HepG2 (cell line): Measurements from ENCODE around the gene C19orf47.

Source experiments
- ATAD3A ChIP-seq: sonication (generic); formaldehyde crosslinking; IDR thresholded peaks from 2 replicates; pipeline ENCODE4 v1.4.0; 2020; ENCODE audit warnings: missing genetic modification reagents
- EP300 ChIP-seq, 3 experiments: sonication (generic) in 1 of 3; formaldehyde crosslinking in 1 of 3; IDR thresholded peaks; 2 replicates each; pipeline versions ENCODE4 v1.5.1 to v1.6.1; 2011 to 2020; ENCODE audit warnings: low read depth in 2 of 3, low read length in 2 of 3, borderline replicate concordance in 1 of 3, improper control_type of control experiment in 1 of 3, mild to moderate bottlenecking in 1 of 3, missing genetic modification reagents in 1 of 3, moderate library complexity in 1 of 3
- KMT2B ChIP-seq: IDR thresholded peaks from 2 replicates; pipeline ENCODE4 v1.6.1; 2016; ENCODE audit warnings: missing genetic modification reagents, missing compliant biosample characterization
- RARA ChIP-seq: IDR thresholded peaks from 2 replicates; pipeline ENCODE4 v1.6.1; 2016; ENCODE audit warnings: missing genetic modification reagents, missing compliant biosample characterization
- RXRA ChIP-seq: sonication (generic); formaldehyde crosslinking; IDR thresholded peaks from 2 replicates; pipeline ENCODE4 v1.5.1; 2020; ENCODE audit warnings: missing genetic modification reagents
- THYN1 ChIP-seq: sonication (generic); formaldehyde crosslinking; IDR thresholded peaks from 2 replicates; pipeline ENCODE4 v1.8.1; 2023; ENCODE audit warnings: low read depth, mild to moderate bottlenecking, moderate library complexity, missing genetic modification reagents, borderline replicate concordance
- ZNF274 ChIP-seq: sonication (generic); formaldehyde crosslinking; IDR thresholded peaks from 2 replicates; pipeline ENCODE4 v1.5.1; 2020; ENCODE audit warnings: mild to moderate bottlenecking, missing genetic modification reagents
- ZNF431 ChIP-seq: sonication (generic); formaldehyde crosslinking; IDR thresholded peaks from 2 replicates; pipeline ENCODE4 v1.9.0; 2022; ENCODE audit warnings: missing genetic modification reagents, low read depth, mild to moderate bottlenecking, borderline replicate concordance
- TF ChIP-seq, protein P1 (sequence below): sonication (generic); formaldehyde crosslinking; IDR thresholded peaks from 2 replicates; pipeline ENCODE4 v1.5.0; 2020; ENCODE audit warnings: mild to moderate bottlenecking, missing genetic modification reagents, moderate library complexity
- TF ChIP-seq, protein P2 (sequence below): sonication (generic); formaldehyde crosslinking; IDR thresholded peaks from 2 replicates; pipeline ENCODE4 v1.5.0; 2020; ENCODE audit warnings: missing genetic modification reagents
- TF ChIP-seq, protein P3 (sequence below): sonication (generic); formaldehyde crosslinking; IDR thresholded peaks from 2 replicates; pipeline ENCODE4 v1.5.1; 2020; ENCODE audit warnings: missing genetic modification reagents, mild to moderate bottlenecking, borderline replicate concordance
- TF ChIP-seq, protein P4 (sequence below): sonication (generic); formaldehyde crosslinking; IDR thresholded peaks from 2 replicates; pipeline ENCODE4 v1.8.1; 2022; ENCODE audit warnings: mild to moderate bottlenecking, missing genetic modification reagents
- TF ChIP-seq, protein P5 (sequence below): IDR thresholded peaks from 2 replicates; pipeline ENCODE4 v1.6.1; 2012; ENCODE audit warnings: inconsistent platforms
- TF ChIP-seq, protein P6 (sequence below), 2 experiments: sonication (generic) in 1 of 2; formaldehyde crosslinking in 1 of 2; IDR thresholded peaks; 2 replicates each; pipeline versions ENCODE4 v1.6.1 to v1.9.0; 2014 to 2022; ENCODE audit warnings: antibody characterized with exemption in 1 of 2, borderline replicate concordance in 1 of 2, inconsistent platforms in 1 of 2, low read depth in 1 of 2, missing genetic modification reagents in 1 of 2

- TF ChIP-seq ATAD3A (CRISPR knock-in tag), result no peak
- TF ChIP-seq, protein P1, sequence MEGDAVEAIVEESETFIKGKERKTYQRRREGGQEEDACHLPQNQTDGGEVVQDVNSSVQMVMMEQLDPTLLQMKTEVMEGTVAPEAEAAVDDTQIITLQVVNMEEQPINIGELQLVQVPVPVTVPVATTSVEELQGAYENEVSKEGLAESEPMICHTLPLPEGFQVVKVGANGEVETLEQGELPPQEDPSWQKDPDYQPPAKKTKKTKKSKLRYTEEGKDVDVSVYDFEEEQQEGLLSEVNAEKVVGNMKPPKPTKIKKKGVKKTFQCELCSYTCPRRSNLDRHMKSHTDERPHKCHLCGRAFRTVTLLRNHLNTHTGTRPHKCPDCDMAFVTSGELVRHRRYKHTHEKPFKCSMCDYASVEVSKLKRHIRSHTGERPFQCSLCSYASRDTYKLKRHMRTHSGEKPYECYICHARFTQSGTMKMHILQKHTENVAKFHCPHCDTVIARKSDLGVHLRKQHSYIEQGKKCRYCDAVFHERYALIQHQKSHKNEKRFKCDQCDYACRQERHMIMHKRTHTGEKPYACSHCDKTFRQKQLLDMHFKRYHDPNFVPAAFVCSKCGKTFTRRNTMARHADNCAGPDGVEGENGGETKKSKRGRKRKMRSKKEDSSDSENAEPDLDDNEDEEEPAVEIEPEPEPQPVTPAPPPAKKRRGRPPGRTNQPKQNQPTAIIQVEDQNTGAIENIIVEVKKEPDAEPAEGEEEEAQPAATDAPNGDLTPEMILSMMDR, result no peak
- TF ChIP-seq KMT2B, result no peak
- TF ChIP-seq, protein P2, sequence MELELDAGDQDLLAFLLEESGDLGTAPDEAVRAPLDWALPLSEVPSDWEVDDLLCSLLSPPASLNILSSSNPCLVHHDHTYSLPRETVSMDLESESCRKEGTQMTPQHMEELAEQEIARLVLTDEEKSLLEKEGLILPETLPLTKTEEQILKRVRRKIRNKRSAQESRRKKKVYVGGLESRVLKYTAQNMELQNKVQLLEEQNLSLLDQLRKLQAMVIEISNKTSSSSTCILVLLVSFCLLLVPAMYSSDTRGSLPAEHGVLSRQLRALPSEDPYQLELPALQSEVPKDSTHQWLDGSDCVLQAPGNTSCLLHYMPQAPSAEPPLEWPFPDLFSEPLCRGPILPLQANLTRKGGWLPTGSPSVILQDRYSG (CRISPR knock-in tag), result no peak
- TF ChIP-seq, protein P3, sequence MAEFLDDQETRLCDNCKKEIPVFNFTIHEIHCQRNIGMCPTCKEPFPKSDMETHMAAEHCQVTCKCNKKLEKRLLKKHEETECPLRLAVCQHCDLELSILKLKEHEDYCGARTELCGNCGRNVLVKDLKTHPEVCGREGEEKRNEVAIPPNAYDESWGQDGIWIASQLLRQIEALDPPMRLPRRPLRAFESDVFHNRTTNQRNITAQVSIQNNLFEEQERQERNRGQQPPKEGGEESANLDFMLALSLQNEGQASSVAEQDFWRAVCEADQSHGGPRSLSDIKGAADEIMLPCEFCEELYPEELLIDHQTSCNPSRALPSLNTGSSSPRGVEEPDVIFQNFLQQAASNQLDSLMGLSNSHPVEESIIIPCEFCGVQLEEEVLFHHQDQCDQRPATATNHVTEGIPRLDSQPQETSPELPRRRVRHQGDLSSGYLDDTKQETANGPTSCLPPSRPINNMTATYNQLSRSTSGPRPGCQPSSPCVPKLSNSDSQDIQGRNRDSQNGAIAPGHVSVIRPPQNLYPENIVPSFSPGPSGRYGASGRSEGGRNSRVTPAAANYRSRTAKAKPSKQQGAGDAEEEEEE (CRISPR knock-in tag), result no peak
- TF ChIP-seq ZNF274, result no peak
- TF ChIP-seq EP300 (IDR thresholded peaks at IDR 0.05; ENCODE audit: low read depth in 2 of 2, low read length in 2 of 2), result no peak
- no peak for TF ChIP-seq EP300 (CRISPR knock-in tag; IDR thresholded peaks at IDR 0.05; ENCODE audit: borderline replicate concordance)
- TF ChIP-seq, protein P4, sequence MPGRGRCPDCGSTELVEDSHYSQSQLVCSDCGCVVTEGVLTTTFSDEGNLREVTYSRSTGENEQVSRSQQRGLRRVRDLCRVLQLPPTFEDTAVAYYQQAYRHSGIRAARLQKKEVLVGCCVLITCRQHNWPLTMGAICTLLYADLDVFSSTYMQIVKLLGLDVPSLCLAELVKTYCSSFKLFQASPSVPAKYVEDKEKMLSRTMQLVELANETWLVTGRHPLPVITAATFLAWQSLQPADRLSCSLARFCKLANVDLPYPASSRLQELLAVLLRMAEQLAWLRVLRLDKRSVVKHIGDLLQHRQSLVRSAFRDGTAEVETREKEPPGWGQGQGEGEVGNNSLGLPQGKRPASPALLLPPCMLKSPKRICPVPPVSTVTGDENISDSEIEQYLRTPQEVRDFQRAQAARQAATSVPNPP, result no peak
- TF ChIP-seq ZNF431 (CRISPR knock-in tag), result no peak
- no peak for TF ChIP-seq THYN1 (CRISPR knock-in tag)
- TF ChIP-seq, protein P5, sequence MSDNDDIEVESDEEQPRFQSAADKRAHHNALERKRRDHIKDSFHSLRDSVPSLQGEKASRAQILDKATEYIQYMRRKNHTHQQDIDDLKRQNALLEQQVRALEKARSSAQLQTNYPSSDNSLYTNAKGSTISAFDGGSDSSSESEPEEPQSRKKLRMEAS, result no peak
- no peak for TF ChIP-seq RARA (CRISPR knock-in tag)
- TF ChIP-seq, protein P6, sequence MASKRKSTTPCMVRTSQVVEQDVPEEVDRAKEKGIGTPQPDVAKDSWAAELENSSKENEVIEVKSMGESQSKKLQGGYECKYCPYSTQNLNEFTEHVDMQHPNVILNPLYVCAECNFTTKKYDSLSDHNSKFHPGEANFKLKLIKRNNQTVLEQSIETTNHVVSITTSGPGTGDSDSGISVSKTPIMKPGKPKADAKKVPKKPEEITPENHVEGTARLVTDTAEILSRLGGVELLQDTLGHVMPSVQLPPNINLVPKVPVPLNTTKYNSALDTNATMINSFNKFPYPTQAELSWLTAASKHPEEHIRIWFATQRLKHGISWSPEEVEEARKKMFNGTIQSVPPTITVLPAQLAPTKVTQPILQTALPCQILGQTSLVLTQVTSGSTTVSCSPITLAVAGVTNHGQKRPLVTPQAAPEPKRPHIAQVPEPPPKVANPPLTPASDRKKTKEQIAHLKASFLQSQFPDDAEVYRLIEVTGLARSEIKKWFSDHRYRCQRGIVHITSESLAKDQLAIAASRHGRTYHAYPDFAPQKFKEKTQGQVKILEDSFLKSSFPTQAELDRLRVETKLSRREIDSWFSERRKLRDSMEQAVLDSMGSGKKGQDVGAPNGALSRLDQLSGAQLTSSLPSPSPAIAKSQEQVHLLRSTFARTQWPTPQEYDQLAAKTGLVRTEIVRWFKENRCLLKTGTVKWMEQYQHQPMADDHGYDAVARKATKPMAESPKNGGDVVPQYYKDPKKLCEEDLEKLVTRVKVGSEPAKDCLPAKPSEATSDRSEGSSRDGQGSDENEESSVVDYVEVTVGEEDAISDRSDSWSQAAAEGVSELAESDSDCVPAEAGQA (IDR thresholded peaks at IDR 0.05; ENCODE audit: low read depth), result no peak
- TF ChIP-seq, protein P6 (CRISPR knock-in tag; IDR thresholded peaks at IDR 0.05; ENCODE audit: borderline replicate concordance), result no peak
- TF ChIP-seq RXRA (CRISPR knock-in tag), result no peak
Observed at GRCh38 chr19:40367577-40368434, 19.6 kb upstream of the C19orf47 start.
